ENCODE data around the gene STAC2. TPM values are rescaled to one million over a fixed set of nuclear protein-coding genes. Genes with fewer than 3 reads are reported as not detected.
A peak's percentile ranks its signal among the peaks of the same experiment; 100 is the strongest.

The STAC2 gene
- total RNA-seq, 1 experiment from 2014 or later = not detected

DNA sequence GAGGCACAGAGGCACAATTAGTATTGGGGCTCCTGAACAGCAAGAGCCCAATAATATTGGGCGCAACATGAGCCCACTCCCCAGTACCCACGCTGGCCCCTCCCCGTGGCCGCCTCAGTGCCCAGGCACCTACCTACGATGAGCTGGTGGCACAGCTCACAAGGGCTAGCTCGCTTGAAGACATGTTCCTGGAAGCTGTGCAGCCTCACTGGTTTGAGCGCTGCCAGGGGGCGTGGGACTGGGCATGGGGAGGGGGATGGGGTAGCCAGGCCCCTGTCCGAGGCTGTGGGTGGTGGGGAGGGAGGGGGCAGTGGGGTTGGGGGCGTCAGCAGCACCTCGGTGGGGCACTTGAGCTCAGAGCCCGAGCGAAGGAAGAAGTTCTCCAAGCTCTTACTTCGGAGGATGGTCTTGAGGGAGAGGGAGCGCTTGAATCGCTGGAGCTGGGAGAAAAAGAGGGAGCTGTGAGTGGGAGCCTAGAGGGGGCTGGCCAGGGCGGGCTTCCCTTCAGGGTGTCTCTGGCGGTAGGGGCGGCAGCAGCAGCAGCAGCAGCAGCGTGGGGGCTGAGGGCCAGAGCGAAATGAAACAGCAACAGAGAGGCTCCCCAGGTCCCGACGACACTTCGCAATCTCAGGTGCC, 7.9 kb downstream of the STAC2 start:
- no peak for DNase-seq (ENCODE audit: low read depth)
- in situ Hi-C loops (cut with HindIII; ENCODE audit: low pct_unique_long_range_greater_than_20kb, low sequenced_read_pairs) = no loop called here

DNA sequence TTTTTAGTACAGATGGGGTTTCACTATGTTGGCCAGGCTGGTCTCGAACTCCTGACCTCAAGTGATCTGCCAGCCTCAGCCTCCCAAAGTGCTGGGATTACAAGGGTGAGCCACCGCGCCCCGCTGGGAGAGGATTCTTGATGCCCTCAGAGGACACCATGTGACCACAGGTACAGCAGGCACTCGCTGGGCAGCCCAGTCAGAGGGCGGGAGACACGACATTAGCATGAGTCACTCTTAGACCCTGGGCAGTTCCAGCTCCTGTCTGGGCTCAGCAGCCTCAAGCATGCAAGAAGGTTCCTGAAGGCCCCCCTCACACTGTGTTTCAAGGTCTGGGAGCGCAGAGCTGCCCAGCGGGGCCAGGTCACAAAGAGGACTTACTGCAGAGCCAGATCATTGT, 11.9 kb downstream of the STAC2 start:
- in situ Hi-C loops (cut with HindIII; ENCODE audit: low pct_unique_long_range_greater_than_20kb, low sequenced_read_pairs) = no loop called here
- DNase-seq (ENCODE audit: low read depth) = peak; percentile 48

DNA sequence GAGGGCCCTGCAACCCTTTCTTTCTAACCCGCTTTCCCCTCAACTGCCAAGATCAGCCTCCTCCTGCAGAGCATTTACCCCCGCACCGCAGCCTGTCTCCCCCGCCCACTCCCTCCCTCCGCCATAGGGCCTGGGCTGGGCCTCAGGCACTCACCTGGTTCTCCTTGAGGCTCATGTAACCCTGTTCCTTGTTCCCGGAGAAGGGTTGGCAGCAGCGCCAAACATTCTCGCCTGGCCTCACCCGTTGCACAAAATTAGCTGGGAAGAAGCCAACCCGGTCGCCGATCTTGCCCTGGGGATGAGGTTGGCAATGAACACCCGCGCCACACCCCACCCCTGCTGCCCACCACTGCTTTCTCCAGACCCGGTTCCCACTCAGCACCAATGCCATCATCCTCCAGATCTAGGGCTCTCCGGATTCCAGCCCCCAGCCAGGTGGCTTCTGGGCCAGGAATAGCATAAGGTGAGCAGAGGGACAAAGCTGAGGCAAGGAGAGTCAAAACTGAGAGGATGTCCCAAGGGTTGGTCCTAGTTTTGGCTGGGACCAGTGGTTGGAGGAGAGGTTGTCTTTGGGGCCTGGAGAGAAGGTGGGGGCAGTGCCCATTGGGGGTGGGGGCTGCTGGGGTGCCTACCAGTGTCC, 12.8 kb downstream of the STAC2 start:
- DNase-seq (ENCODE audit: low read depth) = no peak
- in situ Hi-C loops (cut with HindIII; ENCODE audit: low pct_unique_long_range_greater_than_20kb, low sequenced_read_pairs) = no loop called here

DNA sequence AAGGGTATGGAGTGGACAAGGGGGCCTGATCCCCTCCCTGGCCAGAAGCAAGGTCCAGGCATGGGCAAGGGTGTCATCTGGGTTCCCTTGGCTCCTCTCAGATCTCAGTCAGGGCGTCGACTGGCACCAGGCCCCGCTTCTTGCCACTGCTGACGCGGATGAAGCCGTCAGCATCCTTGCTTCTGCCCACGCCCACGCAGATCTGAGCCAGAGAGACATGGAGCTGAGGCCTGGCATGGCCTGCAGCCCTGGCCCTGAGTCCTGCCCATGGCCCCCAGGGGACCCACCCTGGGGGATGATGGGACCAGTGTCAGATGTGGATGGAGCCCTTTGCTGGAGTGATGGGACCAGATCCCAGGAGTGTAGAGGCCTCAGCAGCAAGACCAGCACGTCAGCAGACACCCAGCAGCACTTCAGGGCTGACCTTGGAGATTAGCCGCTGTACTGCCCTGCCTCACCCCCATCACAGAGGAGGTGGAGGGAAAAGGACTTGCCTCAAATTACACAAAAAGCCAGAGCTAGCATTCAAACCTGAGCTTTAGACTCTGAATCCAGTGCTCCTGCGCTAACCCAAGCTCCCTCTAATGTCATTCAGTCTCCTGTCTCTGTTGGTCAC, 13.4 kb downstream of the STAC2 start:
- DNase-seq (ENCODE audit: low read depth) = no peak
- in situ Hi-C loops (cut with HindIII; ENCODE audit: low pct_unique_long_range_greater_than_20kb, low sequenced_read_pairs) = no loop called here

DNA sequence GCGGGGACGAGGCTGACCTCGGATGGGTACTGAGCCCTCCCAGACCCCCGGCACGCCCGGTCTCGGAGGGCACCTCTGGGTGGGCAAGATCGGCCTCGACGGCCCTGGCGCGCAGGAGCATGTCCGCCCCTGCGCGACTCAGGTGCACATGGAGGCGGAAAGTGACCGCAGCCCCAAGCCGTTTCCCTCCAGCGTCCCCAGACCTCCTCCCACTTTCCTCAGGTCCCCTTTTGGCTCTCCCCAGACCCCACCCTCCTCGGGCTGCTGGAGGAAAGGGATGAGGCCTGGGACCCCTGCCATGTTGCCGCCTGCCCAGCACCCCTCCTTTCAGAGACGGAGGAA, 15.7 kb downstream of the STAC2 start:
- DNase-seq (ENCODE audit: low read depth) = no peak
- in situ Hi-C loops (cut with HindIII; ENCODE audit: low pct_unique_long_range_greater_than_20kb, low sequenced_read_pairs) = no loop called here

DNA sequence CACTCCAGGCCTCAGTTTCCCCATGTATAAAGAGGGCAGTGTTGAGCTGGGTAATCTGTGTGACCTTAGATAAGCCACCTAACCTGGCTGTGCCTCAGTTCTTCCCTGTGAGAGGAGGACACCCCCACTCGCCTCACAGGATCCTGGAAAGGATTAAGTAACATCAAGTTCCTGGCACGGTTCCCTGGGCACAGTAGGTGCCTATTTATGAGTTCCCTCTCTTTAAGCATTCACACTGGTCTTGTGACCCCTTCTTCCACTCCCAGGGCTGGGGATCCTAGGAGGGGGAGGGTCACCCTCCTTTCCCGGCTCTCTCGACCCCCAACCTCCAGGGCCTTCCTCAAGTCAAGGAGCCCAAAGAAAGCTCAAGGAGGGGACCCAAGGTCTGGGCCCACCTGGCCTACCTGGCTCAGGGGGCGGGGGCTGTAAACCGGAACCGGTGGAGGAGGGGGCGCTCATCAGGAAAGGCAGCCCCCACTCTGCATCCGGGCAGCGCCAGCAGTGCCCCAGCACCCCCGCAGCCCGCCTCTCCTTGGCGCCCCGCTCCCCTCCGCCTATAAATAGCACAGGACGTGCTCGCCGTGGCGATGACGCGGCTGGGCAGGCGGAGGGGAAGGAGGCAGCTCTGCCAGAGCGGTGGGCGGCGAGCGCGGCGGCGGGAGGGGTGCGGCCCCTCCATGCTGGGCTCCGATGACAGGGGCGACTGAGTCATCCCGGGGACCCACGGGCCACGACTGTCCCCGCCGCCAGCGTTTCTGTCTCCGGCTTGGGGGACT, 16.2 kb downstream of the STAC2 start:
- in situ Hi-C loops (cut with HindIII; ENCODE audit: low pct_unique_long_range_greater_than_20kb, low sequenced_read_pairs) = no loop called here
- DNase-seq (ENCODE audit: low read depth) = no peak

- in situ Hi-C loops (cut with HindIII; ENCODE audit: low pct_unique_long_range_greater_than_20kb, low sequenced_read_pairs) = no loop called here
These were observed 16.9 kb downstream of the STAC2 start for GRCh38 chr17:39208893-39209292.

GRCh38 chr17:39208136-39208535, 17.6 kb downstream of the STAC2 start:
- in situ Hi-C loops (cut with HindIII; ENCODE audit: low pct_unique_long_range_greater_than_20kb, low sequenced_read_pairs) = no loop called here
- no peak for DNase-seq (ENCODE audit: low read depth)

More at GRCh38 chr17:39208893-39209292, 16.9 kb downstream of the STAC2 start:
- DNase-seq (ENCODE audit: low read depth) = no peak

GRCh38 chr17:39205112-39205526, 20.6 kb downstream of the STAC2 start:
- in situ Hi-C loops (cut with HindIII; ENCODE audit: low pct_unique_long_range_greater_than_20kb, low sequenced_read_pairs) = no loop called here
- no peak for DNase-seq (ENCODE audit: low read depth)

DNA sequence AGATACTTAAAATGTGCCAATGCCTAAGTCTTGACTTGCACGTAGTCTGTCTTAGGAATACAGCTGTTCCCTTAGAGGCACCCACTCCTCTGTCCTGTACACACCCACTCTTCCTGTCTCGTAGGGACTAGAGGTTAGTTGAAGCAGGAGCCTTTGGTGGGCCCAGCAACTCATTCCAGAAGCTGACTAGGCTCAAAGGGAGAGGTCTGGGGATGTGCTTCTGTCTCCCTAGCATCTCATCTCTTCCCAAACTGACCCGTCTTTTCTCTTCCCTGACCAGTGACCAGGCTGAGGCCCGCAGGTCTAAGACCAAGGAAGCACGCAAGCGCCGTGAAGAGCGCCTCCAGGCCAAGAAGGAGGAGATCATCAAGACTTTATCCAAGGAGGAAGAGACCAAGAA, 21.5 kb downstream of the STAC2 start:
- in situ Hi-C loops (cut with HindIII; ENCODE audit: low pct_unique_long_range_greater_than_20kb, low sequenced_read_pairs) = no loop called here
- no peak for DNase-seq (ENCODE audit: low read depth)

DNA sequence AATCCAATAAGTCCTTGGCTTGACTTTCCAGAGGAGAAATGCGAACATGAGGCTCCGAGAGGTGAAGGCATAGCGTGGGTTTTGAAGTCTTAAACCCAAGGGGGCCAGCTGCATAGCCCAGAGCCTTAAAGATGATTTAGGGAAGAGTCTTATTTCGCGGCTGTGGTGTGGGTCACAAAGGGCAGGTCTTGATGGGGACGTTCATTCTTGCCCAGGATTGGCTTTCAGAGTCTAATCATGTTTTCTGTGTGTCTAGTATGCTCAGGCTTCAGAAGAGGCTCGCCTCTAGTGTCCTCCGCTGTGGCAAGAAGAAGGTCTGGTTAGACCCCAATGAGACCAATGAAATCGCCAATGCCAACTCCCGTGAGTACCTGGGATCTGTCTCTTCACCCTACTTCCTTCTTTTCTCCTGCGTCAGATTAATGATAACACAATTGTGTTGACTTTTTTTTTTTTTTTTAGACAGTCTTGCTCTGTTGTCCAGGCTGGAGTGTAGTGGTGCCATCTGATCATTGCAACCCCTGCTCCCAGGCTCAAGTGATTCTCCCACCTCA, 24.7 kb downstream of the STAC2 start:
- DNase-seq (ENCODE audit: low read depth) = no peak
- in situ Hi-C loops (cut with HindIII; ENCODE audit: low pct_unique_long_range_greater_than_20kb, low sequenced_read_pairs) = no loop called here

GRCh38 chr17:39200070-39200879, 25.5 kb downstream of the STAC2 start, which contains the start of gene RPL19:
RPL19 (plus strand) TSS chr17:39200283; CDS start chr17:39200345, 62 bp downstream.
- DNase-seq (ENCODE audit: low read depth) = no peak
- in situ Hi-C loops (cut with HindIII; ENCODE audit: low pct_unique_long_range_greater_than_20kb, low sequenced_read_pairs) = no loop called here

- DNase-seq (ENCODE audit: low read depth) = peak; percentile 93
- in situ Hi-C loops (cut with HindIII; ENCODE audit: low pct_unique_long_range_greater_than_20kb, low sequenced_read_pairs) = no loop called here
These were observed 26.0 kb downstream of the STAC2 start for GRCh38 chr17:39199820-39200069.

- in situ Hi-C loops (cut with HindIII; ENCODE audit: low pct_unique_long_range_greater_than_20kb, low sequenced_read_pairs) = no loop called here
- no peak for DNase-seq (ENCODE audit: low read depth)
These were observed 27.6 kb downstream of the STAC2 start for GRCh38 chr17:39198186-39198566.

DNA sequence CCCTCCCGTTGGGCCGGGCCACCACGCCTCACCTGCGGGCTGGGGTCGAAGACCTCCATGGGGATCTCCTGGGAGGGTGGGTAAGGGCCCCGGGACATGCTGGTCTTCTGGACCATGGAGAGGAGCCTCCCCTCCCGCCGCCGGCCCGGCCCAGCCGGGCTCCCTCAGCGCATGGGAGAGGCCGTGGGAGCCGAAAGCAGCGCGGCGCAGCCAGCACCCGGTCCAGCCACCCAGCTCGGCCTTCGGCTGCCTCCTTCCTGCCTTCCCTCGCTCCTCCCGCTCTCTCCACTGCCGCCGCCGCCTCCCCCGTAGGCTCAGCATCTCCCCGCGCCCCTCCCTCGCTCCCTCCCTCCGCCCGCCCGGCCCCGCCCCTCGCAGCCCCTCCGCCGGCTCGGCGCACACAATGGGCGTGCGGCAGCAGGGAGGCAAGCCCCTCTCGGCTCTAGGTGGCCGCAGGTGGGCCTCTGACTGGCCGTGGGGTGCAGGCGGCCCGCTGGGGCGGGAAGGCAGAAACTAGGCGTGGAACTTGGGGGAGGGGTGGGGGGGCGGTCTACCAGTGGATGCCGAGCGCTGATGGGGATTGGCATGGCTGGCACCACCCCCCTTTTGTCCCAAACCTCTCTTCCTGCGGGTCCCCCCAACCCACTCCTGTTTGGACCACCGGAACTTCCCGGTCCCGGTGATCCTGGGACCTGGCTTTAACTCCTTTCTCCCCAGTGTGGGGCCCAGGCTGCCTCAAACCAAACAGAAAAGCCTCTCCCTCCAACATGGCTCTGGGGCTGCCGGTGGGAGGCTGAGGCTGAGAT, 28.2 kb downstream of the STAC2 start, which contains the start of gene CACNB1:
TSS of gene CACNB1 (minus strand) at position 290 of the 806 bp plus-strand sequence. CDS start at position 116, 174 bp downstream.
- peak; percentile 66 for DNase-seq (ENCODE audit: low read depth)
- in situ Hi-C loops (cut with HindIII; ENCODE audit: low pct_unique_long_range_greater_than_20kb, low sequenced_read_pairs) = no loop called here

GRCh38 chr17:39196808-39197291, 28.9 kb downstream of the STAC2 start:
- in situ Hi-C loops (cut with HindIII; ENCODE audit: low pct_unique_long_range_greater_than_20kb, low sequenced_read_pairs) = no loop called here
- no peak for DNase-seq (ENCODE audit: low read depth)

- in situ Hi-C loops (cut with HindIII; ENCODE audit: low pct_unique_long_range_greater_than_20kb, low sequenced_read_pairs) = no loop called here
- no peak for DNase-seq (ENCODE audit: low read depth)
These were observed 29.4 kb downstream of the STAC2 start for GRCh38 chr17:39196241-39196807.
